ENCODE results near the gene NAA40. TPM values are rescaled to one million over a fixed set of nuclear protein-coding genes. Genes with fewer than 3 reads are reported as not detected.

The NAA40 gene
- polyA plus RNA-seq, 1 donor from 2014 or later, result 66.7 TPM

- Histone ChIP-seq H3K4me2 (ENCODE audit: low read length) (no peak overlapping the region), H3K79me2 (replicated peaks; ENCODE audit: insufficient read depth, low read length) (no peaks in the 10 kb centered on the region), H3F3A (ENCODE audit: insufficient read depth, low read length, poor library complexity, severe bottlenecking) (no peaks in the 10 kb centered on the region), H3K9me2 (ENCODE audit: insufficient read depth, low read length) (no peaks in the 10 kb centered on the region), H2AFZ (ENCODE audit: low read depth, low read length) (no peak overlapping the region), H3K4me3 (ENCODE audit: low read length) (no peak overlapping the region), H3K9ac (ENCODE audit: low read length) (no peak overlapping the region), H3K27ac (ENCODE audit: low read length) (no peak overlapping the region), H3K9me3 (ENCODE audit: low read length) (no peaks in the 10 kb centered on the region), H3K27me3 (ENCODE audit: insufficient read depth, low read depth, low read length) (peaks cover 7% of the 10 kb centered on the region), H4K20me1 (ENCODE audit: insufficient read depth) (no peaks in the 10 kb centered on the region), H3K36me3 (ENCODE audit: insufficient read depth, low read length) (no peaks in the 10 kb centered on the region)
- TF ChIP-seq RAD21 (conservative IDR thresholded peaks at IDR 0.05) (no peak), POLR2AphosphoS5 (IDR thresholded peaks at IDR 0.05) (no peak), SMC3 (conservative IDR thresholded peaks at IDR 0.05; ENCODE audit: poor library complexity) (no peak), MXI1 (conservative IDR thresholded peaks at IDR 0.05; ENCODE audit: poor library complexity, severe bottlenecking) (no peak), EZH2 (IDR thresholded peaks at IDR 0.05; ENCODE audit: borderline replicate concordance, insufficient read depth, low read length, poor library complexity, severe bottlenecking) (no peak), CTCF (IDR thresholded peaks at IDR 0.05; ENCODE audit: poor library complexity, severe bottlenecking) (no peak), EP300 (conservative IDR thresholded peaks at IDR 0.05; ENCODE audit: poor library complexity, severe bottlenecking) (no peak), TAF1 (IDR thresholded peaks at IDR 0.05; ENCODE audit: low read depth) (no peak), REST (IDR thresholded peaks at IDR 0.05; ENCODE audit: borderline replicate concordance) (no peak)
These were observed 65.2 kb downstream of the NAA40 start for GRCh38 chr11:64003807-64004589.

- Histone ChIP-seq H3K9me2 (ENCODE audit: insufficient read depth, low read length) (no peaks in the 10 kb centered on the region), H3K79me2 (replicated peaks; ENCODE audit: insufficient read depth, low read length) (no peaks in the 10 kb centered on the region), H3F3A (ENCODE audit: insufficient read depth, low read length, poor library complexity, severe bottlenecking) (no peaks in the 10 kb centered on the region), H2AFZ (ENCODE audit: low read depth, low read length) (no peak overlapping the region), H3K36me3 (ENCODE audit: insufficient read depth, low read length) (no peaks in the 10 kb centered on the region), H4K20me1 (ENCODE audit: insufficient read depth) (no peaks in the 10 kb centered on the region), H3K4me3 (ENCODE audit: low read length) (no peak overlapping the region), H3K27me3 (ENCODE audit: insufficient read depth, low read depth, low read length) (peaks cover 7% of the 10 kb centered on the region), H3K27ac (ENCODE audit: low read length) (no peak overlapping the region), H3K9me3 (ENCODE audit: low read length) (no peaks in the 10 kb centered on the region), H3K9ac (ENCODE audit: low read length) (no peak overlapping the region), H3K4me2 (ENCODE audit: low read length) (no peak overlapping the region)
- TF ChIP-seq SMC3 (conservative IDR thresholded peaks at IDR 0.05; ENCODE audit: poor library complexity) (no peak), EZH2 (IDR thresholded peaks at IDR 0.05; ENCODE audit: borderline replicate concordance, insufficient read depth, low read length, poor library complexity, severe bottlenecking) (no peak), RAD21 (conservative IDR thresholded peaks at IDR 0.05) (no peak), EP300 (conservative IDR thresholded peaks at IDR 0.05; ENCODE audit: poor library complexity, severe bottlenecking) (no peak), MXI1 (conservative IDR thresholded peaks at IDR 0.05; ENCODE audit: poor library complexity, severe bottlenecking) (no peak)
These were observed 65.8 kb downstream of the NAA40 start for GRCh38 chr11:64004590-64004984.
